NCI-H146 treated with DMSO at 0.1 percent for 48 hours (cell line): ENCODE results near the gene PRIMA1.

Source experiments
- DNase-seq: peaks from one replicate; lab custom pipeline; 2025; ENCODE audit not compliant: unreplicated experiment; lab: John Stamatoyannopoulos, UW

The PRIMA1 gene

DNA sequence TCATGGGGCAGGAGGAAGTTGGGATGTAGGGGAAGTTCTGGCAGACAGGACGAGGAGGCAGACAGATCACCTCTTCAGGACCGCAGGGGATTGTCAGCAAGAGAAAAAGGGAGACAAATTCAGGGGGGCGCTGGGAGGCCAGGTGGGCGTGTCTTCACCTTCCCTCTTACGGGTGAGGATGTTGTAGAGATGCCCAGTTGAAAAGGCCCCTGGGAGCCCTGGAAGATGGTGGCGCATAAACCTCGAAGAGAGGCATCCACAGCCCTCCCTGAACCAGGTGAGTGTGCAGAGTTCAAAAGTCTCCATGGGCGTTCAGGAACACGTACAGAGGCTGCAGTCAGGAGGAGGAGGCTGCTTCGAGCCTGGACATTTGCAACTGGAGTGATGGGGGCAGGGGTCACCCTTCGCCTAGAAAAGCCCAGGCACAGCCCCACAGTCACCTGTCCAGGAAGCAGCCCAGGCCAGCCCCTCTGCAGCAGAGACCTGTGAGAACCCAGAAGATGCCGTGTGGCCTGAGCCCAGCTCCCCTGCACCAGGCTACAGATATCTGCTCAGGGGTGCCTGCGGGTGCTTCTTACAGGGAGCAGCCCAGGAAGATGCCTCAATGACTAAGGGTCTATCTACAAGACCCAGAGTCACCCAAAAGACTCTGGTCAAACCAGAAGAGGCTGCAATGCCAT, 74.4 kb downstream of the PRIMA1 start:
- DNase-seq: no peak

DNA sequence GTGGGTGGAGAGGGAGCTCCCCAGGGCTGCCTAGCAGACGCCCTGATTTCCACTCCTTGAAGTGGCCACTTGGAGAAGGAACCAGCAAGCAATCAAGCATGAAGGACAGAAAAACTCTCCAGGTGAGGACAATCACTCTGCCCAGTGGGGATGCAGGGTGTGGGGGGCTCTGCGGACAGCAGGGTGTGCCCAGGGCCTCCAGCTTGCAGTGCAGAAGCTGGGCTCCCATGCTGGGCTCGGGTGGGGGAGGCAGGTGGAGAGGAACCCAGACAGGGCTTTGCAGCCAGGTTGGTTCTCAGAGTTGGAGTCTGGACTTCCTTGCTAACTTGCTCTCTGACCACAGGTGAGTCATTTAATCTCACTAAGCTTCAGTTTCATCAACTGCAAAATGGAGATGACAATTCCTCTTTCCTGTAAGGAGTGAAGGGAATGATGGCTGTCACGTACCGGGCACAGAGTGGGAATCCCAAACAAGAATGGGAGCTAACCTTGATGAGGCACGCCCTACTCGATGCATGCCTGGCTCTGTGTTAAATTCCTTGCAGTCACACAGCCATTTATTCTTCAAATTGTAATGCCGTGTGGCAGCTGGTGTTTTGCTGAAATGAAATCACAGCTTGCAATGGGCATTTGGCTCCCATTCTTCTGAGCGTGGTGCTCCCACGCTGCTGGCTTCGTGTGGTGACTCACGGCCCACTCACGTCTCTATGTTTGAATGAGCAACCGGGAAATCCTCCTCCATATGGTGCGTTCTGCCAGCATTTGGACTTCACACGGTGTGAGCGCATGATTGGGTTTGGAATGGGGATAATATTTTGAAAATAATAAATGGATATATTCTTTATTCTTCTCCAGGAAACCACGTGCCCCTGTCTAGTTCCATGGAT, 75.2 kb downstream of the PRIMA1 start:
- DNase-seq: peak; percentile 10

DNA sequence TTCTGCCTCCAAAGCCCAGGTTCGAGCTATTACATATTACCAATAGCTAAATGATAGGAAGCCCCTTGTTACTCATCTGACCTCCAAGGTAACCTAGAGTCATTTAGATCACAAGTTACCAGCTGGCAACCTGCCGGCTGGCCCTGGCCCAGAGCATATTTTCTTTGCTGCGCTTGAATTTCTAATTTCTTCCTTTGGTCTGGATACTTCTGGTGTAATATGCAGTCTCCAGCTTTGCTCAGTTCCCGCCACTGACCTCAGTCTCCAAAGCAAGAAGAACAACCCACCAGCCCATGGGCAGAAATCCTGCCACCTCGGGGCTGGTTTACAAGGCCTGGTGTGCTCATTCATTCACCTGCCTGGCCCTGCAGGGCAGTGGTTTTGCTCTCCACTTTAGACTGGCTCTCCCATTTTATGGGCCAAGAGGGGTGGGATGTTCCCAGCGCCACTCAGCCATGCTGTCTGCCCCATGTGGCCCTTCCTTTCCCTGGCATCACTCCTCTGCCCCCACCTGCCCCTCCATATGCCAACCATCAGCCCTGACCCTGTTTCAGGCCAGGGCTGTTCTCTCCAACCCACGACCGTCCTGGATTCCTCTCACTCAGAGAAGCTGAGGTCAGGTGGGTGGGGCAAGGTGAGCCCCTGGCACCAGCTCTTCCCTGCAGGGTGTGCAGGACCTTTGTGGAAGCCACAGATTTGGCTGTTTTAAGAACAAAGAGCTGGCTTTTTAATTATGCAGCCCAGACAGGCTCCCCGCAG, 76.0 kb downstream of the PRIMA1 start:
- no peak for DNase-seq

DNA sequence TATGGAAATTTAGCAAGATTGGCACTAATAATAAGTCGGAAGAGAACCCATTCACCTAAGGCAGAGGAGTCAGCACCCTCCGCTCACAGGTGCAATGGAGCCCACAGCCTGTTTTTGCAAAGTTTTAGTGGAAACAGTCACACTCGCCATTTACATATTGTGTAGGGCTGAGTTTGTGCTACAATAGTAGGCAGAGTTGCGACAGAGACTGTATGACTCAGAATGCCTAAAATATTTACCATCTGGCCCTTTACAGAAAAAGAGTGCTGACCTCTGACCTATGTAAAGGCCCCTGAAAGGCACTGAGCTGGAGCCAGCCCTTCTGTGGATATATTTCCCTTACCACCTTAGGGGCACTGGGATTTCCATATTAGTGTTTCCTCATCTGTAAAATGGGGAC, 79.0 kb downstream of the PRIMA1 start:
- DNase-seq: no peak

DNA sequence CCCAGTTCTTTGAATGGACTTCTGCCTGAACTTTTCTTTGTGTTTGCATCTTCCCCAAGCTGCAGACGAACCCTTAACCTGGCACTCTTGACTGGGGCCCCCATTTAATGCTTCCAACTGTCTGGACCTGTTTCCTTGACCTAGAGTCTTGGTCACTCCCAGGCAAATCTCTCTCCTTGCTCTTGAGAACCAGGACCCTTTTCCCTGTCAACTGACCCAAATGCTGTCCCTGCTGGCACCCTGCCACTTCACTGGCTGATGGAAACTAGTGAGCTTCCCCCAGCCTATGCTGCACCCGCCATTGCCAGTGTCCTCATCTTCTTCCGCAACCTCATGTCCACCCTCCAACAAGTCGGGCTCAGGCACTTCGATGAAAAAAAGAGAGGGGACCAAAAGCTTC, 79.5 kb downstream of the PRIMA1 start:
- no peak for DNase-seq

DNA sequence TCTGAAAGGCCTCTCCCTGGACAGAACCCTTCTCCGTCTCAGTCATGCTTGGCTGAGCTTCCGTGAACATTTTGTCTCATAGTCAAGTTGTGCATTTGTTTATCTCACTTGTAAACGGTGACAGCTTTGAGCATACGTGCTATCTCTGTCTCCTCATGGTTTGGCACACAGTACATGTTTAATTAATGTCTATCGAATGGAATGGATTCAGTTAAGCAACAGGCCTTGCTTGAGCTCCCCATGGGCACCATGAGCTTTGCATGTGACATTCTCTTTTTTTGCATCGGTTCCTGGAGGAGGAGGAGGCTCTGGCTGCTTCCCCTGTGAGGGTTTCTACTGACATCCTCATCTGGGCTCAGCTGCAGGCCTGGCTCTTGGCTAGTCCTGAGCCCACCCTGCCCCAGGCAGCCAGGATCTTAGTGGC, 80.0 kb downstream of the PRIMA1 start:
- DNase-seq: no peak

DNA sequence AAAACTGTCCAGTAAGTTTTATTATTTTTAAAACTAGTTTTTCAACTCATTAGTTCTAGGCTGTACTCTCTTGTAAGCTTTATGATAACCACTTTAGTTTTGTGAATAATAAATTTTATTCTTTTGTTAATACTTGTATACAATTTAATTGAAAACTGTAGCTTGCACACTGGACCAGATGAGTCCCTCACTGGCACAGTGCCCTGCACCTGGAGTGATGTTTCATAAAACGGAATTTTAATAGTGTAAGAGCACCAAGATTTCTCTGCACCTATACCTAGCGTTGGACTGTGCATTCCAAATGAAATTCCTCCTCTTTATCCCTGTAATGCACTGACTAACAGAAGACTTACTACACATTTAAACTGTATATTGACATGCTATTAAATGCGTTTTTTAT, 80.8 kb downstream of the PRIMA1 start:
- DNase-seq: no peak

DNA sequence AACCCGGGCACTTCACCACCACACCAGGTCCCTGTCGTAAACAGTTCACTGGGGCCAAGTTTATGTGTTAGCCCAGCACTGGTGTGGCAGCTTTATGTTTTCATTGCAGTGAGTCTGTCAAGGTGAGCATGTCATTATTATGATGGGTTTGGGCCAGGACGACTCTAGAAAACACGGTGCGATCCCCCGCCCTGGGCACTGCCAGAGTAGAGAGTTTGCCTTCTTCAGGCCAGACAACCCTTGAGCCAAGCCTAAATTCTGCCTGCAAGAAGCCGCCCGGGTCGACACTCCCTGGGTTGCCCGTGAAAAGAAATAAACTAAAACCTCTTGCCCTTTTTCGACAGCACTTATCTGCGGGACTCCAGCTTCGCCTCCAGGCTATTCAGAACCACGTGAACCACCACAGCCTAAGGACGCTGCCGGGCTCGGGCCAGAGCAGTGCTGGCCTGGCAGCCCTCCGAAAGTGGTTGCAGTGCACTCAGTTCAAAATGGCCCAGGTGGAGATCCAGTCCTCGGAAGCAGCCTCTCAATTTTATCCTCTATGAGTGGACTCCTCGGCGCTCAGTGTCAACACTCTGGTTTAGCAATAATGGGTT, 81.8 kb downstream of the PRIMA1 start:
- no peak for DNase-seq

DNA sequence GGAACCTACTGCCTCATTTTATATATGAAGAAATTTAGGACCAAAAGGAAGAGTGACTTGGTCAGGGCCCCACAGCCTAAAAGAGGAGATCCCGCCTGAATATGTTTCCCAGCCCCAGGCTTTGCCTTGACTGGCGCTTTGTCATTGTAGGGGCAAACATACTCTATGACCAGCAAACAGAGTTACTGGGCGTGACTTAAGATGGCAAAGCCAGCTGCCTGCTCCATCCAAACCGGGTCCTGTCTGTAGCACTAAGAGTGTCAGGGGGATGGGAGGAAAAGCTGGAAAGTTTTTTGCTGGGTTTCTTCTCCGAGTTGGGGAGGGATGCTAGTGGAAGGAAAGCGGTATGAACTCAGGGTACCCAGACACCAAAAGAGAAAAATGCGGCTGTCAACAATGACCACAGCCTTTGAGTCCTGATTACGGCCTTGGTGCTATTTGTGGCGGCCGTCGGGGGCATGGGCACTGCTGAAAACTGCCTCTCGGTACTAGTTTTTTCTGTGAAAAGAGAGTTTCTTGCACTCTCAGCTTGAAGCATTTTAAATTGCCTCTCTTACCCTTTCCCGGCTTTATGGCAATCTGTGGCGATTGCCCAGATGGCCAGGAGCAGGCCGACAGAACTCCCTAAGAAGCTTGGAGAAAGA, 82.7 kb downstream of the PRIMA1 start:
- no peak for DNase-seq

DNA sequence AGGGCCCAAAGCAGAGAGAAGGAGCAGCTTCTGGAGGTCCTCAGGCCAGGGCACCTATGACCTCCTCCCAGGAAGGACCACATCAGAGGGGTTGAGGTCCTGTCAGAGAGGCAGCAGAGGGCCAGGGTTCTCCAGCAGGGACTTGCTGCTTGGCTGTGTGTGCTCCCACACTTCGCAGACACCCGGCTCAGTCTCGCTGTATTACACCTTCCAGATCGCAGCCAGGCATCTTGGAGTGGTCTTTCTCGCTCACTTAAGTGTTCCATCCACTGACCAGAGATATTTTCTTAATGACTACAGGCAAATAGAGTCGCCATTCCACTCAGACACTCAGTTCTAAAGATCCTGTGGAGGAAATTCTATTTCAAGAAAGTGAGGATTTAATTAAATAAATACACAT, 84.3 kb downstream of the PRIMA1 start:
- no peak for DNase-seq

DNA sequence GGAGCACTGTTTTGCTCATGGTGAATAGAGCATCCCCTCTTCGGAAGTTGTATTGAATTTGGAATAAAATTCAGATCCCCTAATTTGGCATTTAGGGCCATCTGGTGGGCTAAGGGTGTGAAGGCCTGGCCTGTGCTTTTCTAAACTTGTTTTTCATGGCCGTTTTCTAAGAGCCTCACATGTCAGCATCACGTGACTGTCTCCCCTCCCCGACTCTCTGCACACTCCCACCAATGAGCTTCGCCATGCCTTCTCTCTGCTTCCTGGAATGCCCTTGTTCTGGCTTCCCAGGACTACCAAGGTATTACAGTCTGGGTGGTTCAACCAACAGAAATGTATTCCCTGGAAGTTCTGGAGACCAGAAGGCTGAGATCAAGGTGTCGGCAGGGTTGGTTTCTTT, 85.3 kb downstream of the PRIMA1 start:
- no peak for DNase-seq

DNA sequence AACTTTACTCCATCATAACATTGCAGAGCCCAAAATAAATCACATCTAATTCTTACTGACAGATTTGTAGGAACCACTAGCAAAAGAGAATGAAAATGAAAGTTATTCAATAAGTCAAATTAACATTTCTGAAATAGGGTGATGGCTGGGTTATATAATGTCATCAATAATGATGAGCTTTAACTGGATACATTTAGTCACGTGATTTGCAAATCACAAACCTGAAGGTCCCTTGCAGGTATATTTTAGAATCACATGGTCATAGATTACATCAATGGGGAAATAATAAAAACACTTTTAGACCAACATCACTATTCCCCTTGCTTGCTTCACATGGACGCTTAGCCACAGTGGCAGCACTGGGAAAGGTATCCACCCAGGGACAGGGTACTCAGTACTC, 86.7 kb downstream of the PRIMA1 start:
- no peak for DNase-seq

DNA sequence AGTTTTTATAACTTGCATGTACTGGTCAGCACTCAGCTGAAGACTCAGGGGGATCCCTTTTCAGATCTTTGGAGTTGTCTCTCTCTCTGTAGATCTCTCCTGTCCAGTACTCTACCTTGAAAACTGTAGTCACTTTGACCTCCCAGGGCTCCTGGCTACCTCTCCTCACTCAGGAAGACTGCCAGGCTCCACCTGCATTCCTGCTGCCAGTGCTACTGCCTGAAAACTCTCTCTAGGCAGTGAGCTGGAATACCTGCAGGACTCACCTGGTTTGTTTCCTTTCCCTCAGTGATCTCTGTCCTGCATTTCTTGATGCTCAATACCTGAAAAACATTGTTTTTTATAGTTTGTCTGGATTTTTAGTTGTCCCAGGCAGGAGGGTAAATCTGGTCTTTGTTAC, 87.4 kb downstream of the PRIMA1 start:
- DNase-seq: no peak

DNA sequence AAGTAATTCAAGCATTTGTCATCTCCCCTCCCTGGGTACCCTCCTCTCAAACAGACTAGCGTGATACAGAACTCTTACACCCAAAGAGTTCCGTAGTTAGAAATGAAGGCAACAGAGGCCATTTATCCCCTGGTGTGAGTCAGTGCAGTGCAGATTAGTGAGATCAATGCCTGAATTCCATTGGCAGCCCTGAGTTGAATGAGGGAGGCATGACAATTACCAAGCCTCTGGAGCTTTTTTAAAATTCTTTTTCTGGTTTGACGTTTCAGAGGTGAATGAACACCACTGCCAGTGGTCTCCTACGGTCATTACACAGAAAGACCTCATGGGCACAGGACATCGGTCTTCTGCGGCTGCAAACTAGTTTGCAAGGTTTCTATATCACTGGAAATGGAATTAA, 94.4 kb downstream of the PRIMA1 start:
- DNase-seq: no peak

DNA sequence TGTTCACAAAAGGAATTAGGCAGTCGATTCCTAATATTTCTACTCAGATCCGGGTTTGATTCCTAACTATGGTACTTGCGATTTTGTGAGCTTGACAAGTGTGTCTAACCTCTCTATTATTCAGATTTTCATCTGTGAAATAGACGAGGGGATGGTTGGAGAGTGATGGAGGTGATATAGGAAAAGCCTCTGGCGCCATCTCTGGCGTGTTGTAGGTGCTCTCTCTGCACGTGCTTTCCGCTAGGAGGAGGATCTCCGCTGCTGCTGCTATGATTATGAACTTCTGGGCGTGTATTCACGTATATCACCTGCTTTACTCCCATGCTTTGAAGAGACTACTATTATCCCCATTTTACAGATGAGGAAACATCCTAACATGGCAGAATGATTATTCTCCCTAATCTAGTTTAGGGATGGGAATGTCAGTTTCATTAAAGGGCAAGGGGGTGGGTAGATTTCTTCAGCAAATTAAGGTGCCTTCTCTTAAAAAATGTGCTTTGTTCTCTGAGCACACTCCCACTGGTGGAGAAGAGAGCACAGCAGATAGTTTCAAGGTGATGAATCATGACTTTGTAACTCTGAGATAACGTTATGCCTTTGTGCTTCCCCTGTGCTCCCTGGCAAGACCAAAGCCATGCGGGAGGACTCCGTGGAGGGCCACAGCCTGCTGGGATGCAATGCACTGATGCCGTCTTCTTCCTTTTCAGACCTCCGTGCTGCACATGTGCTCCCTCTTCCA, 97.1 kb downstream of the PRIMA1 start:
- DNase-seq: no peak

DNA sequence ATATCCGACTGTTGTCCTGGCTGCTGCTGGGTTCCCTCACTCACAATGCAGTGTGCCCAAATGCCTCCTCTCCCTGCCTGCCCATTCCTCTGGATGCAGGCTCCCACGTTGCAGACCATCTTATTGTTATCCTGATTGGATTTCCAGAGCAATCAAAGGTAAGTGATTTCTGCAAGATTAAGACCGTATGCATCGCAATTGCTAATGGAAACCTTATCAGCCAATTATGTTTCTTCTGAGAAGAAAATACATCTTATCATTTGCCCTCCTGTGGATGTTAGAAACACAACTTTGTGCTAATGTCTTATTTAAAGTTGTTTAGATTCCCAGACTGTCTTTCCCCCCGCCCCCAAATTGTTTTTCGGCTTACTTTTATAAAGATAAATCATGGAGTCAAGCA, 98.1 kb downstream of the PRIMA1 start:
- DNase-seq: no peak

DNA sequence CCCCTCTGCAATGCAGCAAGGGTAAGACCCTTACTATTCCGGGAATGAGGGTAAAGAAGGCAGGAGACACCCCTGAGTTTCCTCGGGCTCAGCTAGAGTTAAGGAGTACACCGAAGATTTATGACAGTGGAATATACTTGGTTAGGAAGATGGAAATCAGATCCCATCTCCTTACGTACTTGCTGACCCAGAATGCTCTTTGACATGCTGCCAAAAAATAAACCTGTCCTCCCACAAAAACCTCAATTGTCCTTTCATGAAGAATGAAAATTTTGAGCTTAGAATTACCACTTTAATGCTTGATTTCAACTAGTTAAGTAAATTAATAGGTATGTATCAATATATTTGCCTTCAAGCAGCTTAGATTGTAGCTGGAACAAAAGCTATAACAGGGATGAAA, 99.5 kb downstream of the PRIMA1 start:
- no peak for DNase-seq

DNA sequence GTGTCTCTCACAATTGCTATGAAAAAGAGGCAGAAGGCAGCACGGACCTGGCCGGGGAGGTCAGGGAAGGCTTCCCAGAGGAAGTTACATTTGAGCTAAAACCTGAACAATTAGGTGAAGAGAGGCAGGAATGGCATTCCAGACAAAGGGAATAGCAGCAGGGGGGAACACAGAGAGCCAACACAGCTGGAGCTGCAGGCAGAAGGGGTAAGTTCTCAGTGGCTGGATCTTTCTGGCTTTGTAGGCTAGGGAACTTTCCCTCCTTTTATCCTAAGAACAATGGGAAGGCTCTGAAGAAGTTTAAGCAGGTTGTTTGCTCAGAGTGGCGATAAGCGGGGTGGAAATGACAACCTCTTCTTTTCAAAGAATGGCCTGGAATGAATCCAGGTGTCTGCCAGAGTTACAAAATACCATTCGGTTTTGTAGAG, 100.0 kb downstream of the PRIMA1 start:
- DNase-seq: peak; percentile 13

DNA sequence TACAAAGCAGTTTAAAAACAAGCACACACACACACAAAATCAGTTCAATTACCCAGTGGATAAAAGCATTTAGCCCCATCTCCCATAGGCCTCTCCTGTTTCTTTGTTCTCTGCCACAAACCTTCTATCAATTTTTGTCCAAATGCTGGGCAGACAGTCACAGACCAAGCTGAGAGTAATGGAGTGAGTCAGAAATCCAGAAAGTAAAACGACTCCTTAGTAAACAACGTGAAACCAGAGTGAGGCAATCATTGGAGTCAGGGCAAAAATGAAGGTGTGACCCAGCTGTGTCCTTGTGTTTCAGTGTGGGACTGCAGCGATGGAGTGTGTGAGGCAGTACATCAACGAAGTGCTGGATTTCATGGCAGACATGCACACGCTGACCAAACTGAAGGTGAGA, 102.0 kb downstream of the PRIMA1 start:
- no peak for DNase-seq
